NT2/D1 (cell line): ENCODE data around the gene FES.

Experiments used
- SUZ12 ChIP-seq: IDR thresholded peaks from 2 replicates; pipeline ENCODE4 v1.6.1; 2011; ENCODE audit not compliant: insufficient read length, insufficient read depth; ENCODE audit errors: extremely low read depth
- YY1 ChIP-seq: IDR thresholded peaks from 2 replicates; pipeline ENCODE4 v1.6.1; 2011; ENCODE audit not compliant: insufficient read length, insufficient read depth
- ZNF274 ChIP-seq: IDR thresholded peaks from 2 replicates; pipeline ENCODE4 v1.6.1; 2011; ENCODE audit warnings: mild to moderate bottlenecking, low read depth, low read length

DNA sequence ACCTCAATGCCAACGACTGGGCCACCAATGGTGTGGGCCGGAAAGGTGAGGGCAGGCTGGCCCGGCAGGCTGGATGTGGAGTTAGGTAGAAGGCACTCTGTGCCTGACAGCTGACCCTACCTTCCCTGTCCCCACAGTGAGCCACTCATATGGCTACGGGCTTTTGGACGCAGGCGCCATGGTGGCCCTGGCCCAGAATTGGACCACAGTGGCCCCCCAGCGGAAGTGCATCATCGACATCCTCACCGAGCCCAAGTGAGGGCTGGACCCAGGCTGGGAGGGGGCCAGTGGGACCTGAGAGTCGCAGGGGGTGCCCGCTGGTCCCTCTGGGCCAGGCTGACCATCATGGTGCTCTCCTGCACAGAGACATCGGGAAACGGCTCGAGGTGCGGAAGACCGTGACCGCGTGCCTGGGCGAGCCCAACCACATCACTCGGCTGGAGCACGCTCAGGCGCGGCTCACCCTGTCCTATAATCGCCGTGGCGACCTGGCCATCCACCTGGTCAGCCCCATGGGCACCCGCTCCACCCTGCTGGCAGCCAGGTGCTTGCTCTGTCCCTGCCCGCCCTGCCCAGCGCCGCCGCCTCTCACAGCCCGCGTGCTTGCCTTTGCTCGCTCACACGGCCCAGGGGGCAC, 4.5 kb upstream of the FES start:
- TF ChIP-seq YY1 (no peak), ZNF274 (no peak), SUZ12 (no peak)
